ENCODE measurements around the gene RBM19. TPM values are rescaled to one million over a fixed set of nuclear protein-coding genes. Genes with fewer than 3 reads are reported as not detected.

RBM19 gene
- total and polyA plus RNA-seq, 9 donors: 11.6 to 44.0 (median 33.9) TPM

DNA sequence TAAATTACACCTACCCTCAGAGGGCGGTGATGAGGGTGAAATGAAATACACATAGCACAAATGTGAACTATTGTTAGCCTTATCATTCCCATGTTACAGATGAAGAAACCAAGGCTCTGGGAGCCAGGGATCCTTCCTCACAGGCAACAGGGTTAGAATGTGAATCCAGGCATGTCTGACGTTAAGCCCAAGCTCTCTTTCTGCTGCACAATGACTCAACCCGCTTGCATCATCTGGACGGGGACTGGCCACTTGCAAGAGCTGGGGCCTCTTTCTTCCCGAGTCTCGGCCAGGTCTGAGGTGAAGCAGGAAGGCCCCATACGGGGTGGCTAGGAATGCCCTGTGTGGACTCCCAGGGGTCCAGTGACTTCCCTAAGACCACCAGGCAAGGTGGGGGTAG lies 105.2 kb downstream of the RBM19 start:
- H3K36me3 ChIP-seq: no peaks in the 10 kb centered on the region
- WGBS, 3 donors: 93 to 96% (median 94%) methylated on average over 7 of the region's 7 CpGs
- H3K4me1 ChIP-seq (ENCODE audit: insufficient read depth): no peaks in the 10 kb centered on the region
- H3K27me3 ChIP-seq: no peaks in the 10 kb centered on the region
- no peak for DNase-seq
- no peak overlapping the region for H3K27ac ChIP-seq
- intact Hi-C loops (cut with DNase I): no loop called here
- TF ChIP-seq, protein P1, sequence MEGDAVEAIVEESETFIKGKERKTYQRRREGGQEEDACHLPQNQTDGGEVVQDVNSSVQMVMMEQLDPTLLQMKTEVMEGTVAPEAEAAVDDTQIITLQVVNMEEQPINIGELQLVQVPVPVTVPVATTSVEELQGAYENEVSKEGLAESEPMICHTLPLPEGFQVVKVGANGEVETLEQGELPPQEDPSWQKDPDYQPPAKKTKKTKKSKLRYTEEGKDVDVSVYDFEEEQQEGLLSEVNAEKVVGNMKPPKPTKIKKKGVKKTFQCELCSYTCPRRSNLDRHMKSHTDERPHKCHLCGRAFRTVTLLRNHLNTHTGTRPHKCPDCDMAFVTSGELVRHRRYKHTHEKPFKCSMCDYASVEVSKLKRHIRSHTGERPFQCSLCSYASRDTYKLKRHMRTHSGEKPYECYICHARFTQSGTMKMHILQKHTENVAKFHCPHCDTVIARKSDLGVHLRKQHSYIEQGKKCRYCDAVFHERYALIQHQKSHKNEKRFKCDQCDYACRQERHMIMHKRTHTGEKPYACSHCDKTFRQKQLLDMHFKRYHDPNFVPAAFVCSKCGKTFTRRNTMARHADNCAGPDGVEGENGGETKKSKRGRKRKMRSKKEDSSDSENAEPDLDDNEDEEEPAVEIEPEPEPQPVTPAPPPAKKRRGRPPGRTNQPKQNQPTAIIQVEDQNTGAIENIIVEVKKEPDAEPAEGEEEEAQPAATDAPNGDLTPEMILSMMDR (IDR thresholded peaks at IDR 0.05): no peak
- TF ChIP-seq EP300 (IDR thresholded peaks at IDR 0.05): no peak
- TF ChIP-seq POLR2A (IDR thresholded peaks at IDR 0.05): no peak
- H3K4me3 ChIP-seq: no peak overlapping the region
- H3K9me3 ChIP-seq: no peaks in the 10 kb centered on the region

DNA sequence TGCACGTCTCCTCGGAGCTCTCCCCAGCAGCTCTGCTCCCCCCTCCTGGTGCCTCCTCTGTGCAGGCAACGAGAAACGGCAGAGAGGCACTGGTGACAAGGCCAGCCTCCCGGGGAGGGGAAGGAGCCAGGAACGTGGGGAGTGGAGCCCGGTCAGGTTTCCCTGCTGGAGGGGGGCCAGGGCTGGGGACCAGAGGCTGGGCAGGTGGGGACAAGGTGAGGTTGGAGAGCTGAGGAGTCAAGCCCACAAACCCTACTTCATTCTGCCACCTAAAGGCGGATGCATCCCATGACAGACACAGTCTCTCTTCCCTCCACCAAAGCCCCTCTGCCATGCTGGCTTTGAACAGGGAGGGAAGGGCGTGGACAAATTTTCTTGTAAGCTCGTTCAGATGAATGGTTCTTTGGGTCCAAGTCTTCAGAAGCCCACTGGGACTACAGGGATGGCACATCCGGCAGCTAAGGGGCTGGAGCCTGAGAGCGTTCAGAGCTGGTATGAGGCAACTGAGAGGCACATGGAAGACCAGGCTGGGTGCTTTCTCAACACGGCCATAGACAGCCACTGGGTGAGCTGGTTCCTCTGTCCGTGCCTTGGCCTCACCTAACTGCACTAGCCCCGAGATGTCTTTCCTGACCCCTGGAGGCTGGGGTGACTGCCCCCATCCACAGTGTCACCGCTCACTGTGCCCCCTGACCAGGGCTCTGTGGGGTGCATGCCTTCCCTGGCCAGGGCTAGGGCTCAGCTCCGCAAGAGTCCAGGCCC lies 105.9 kb downstream of the RBM19 start:
- Histone ChIP-seq H3K27me3 (no peaks in the 10 kb centered on the region), H3K27ac (no peak overlapping the region), H3K4me3 (no peak overlapping the region), H3K4me1 (ENCODE audit: insufficient read depth) (no peaks in the 10 kb centered on the region), H3K9me3 (no peaks in the 10 kb centered on the region), H3K36me3 (no peaks in the 10 kb centered on the region)
- 83 to 92% (median 86%) methylated on average over 17 of the region's 17 CpGs for WGBS, 3 donors
- no peak for DNase-seq
- TF ChIP-seq EP300 (IDR thresholded peaks at IDR 0.05): no peak
- no peak for TF ChIP-seq POLR2A (IDR thresholded peaks at IDR 0.05)
- TF ChIP-seq, protein P1 (IDR thresholded peaks at IDR 0.05): no peak
- intact Hi-C loops (cut with DNase I): no loop called here

DNA sequence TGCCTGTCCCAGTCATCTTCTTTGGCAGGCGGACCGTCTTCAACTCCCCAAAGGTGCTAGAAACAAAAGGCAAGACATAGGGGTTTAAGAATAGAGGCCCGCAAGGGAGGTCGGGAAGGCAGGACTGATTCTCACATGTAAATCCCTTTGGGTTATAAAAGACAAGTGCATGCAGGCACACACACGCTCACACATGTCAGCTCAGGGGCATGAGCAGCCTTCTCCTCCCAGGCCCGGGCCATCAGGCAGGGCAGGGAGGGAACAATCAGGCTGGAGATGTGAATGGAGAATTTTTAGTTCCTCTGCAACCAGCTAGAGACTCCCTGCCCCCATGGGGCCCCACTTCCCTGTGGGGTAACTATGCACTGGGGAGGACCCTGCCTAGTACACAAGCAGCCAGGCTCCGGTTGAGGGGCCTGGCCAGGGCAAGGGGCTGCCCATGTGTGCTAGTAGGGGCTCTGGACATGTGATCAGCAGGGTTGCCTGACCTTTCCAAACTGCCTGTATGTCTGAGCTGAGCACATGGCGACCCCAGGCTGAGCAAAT lies 107.2 kb downstream of the RBM19 start:
- Histone ChIP-seq H3K27me3 (no peaks in the 10 kb centered on the region), H3K27ac (no peak overlapping the region), H3K9me3 (no peaks in the 10 kb centered on the region), H3K4me3 (no peak overlapping the region), H3K4me1 (ENCODE audit: insufficient read depth) (no peaks in the 10 kb centered on the region), H3K36me3 (no peaks in the 10 kb centered on the region)
- WGBS, 3 donors: 77 to 87% (median 79%) methylated on average over 8 of the region's 8 CpGs
- TF ChIP-seq, protein P1 (IDR thresholded peaks at IDR 0.05): no peak
- no peak for TF ChIP-seq EP300 (IDR thresholded peaks at IDR 0.05)
- TF ChIP-seq POLR2A (IDR thresholded peaks at IDR 0.05): no peak
- no peak for DNase-seq
- intact Hi-C loops (cut with DNase I): no loop called here

DNA sequence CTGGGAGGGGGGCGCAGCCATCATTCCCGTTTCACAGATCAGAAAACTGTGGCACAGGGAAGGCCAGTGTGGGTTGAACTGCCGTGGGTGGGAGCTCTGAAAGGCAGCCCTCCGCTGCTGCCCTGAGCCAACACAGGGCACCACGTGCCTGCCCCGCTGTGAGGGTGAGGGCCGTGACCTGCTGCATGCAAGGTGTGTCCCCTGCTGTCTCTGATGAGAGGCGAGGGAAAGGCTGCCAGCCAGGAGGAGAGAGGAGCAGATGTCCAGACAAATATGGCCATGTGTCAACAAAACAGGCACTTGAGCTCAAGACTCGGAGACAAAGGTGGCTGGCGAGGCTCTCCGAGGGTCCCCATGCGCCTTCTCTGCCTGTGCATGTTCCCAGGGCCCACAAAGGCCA lies 108.8 kb downstream of the RBM19 start:
- H3K9me3 ChIP-seq: no peaks in the 10 kb centered on the region
- intact Hi-C loops (cut with DNase I): no loop called here
- WGBS, 3 donors: 93 to 97% (median 97%) methylated on average over 12 of the region's 12 CpGs
- no peaks in the 10 kb centered on the region for H3K4me1 ChIP-seq (ENCODE audit: insufficient read depth)
- no peak overlapping the region for H3K27ac ChIP-seq
- no peaks in the 10 kb centered on the region for H3K27me3 ChIP-seq
- H3K36me3 ChIP-seq: no peaks in the 10 kb centered on the region
- TF ChIP-seq EP300 (IDR thresholded peaks at IDR 0.05) (no peak), POLR2A (IDR thresholded peaks at IDR 0.05) (no peak)
- TF ChIP-seq, protein P1 (IDR thresholded peaks at IDR 0.05): no peak
- no peak overlapping the region for H3K4me3 ChIP-seq
- DNase-seq: no peak
